CD4-positive, alpha-beta T cell (primary cell): Measurements from ENCODE around the gene SEMA5A. TPM values are rescaled to one million over a fixed set of nuclear protein-coding genes. Genes with fewer than 3 reads are reported as not detected.

Source experiments
- ATAC-seq: fragments of 200-7000 bp; cut with Tn5 transposase; one replicate; pipeline ENCODE4 v1.10.0; 2022; ENCODE audit warnings: mild to moderate bottlenecking; ENCODE audit not compliant: poor library complexity
- CTCF ChIA-PET: fragments of 350-600 bp; sonication (Branson Sonifier 250); formaldehyde crosslinking; loops from one replicate; lab custom pipeline; 2021; ENCODE audit warnings: antibody characterized with exemption, inconsistent platforms; lab: Charles Lee
- POLR2A ChIA-PET: fragments of 350-600 bp; sonication (Branson Sonifier 250); formaldehyde crosslinking; loops from one replicate; lab custom pipeline; 2021; ENCODE audit warnings: antibody characterized with exemption, inconsistent platforms; lab: Charles Lee
- DNase-seq, 14 experiments: peaks; one replicate each; pipeline ENCODE4 v3.0.0-alpha.2; 2013 to 2020; ENCODE audit warnings: mixed read lengths in 2 of 14
- H3K27ac ChIP-seq, 2 donors: one replicate each; pipeline versions ENCODE4 v1.5.1 to v1.7.0; 2013; ENCODE audit warnings: low read length in 2 of 2, low read depth in 1 of 2, mild to moderate bottlenecking in 1 of 2
- H3K27me3 ChIP-seq, 2 experiments: 1 replicate in 1 of 2; 2 replicates in 1 of 2; pipeline versions ENCODE4 v1.6.1 to v1.7.0; 2013; ENCODE audit warnings: low read length in 2 of 2, control low read depth in 1 of 2, mild to moderate bottlenecking in 1 of 2, moderate library complexity in 1 of 2; ENCODE audit not compliant: insufficient read depth in 2 of 2, control insufficient read depth in 1 of 2
- H3K36me3 ChIP-seq: one replicate; pipeline ENCODE4 v1.6.1; 2013; ENCODE audit warnings: low read length, control low read depth; ENCODE audit not compliant: insufficient read depth
- H3K4me1 ChIP-seq: one replicate; pipeline ENCODE4 v1.6.1; 2013; ENCODE audit warnings: low read length, control low read depth; ENCODE audit not compliant: insufficient read depth
- H3K4me3 ChIP-seq: one replicate; pipeline ENCODE4 v1.5.1; 2013; ENCODE audit warnings: mild to moderate bottlenecking, low read length, moderate library complexity
- H3K9me3 ChIP-seq, 2 experiments: 1 replicate in 1 of 2; 2 replicates in 1 of 2; pipeline versions ENCODE4 v1.6.1 to v1.7.0; 2013; ENCODE audit warnings: low read length in 2 of 2, mild to moderate bottlenecking in 2 of 2, control low read depth in 1 of 2, moderate library complexity in 1 of 2; ENCODE audit not compliant: control insufficient read depth in 1 of 2, insufficient read depth in 1 of 2
- H3K27ac Mint-ChIP-seq: one replicate; pipeline ENCODE4 v1.8.0; 2020; ENCODE audit warnings: mixed read lengths
- H3K27me3 Mint-ChIP-seq: one replicate; pipeline ENCODE4 v1.8.0; 2021; ENCODE audit warnings: mixed read lengths
- H3K36me3 Mint-ChIP-seq: one replicate; pipeline ENCODE4 v1.8.0; 2021; ENCODE audit warnings: low read depth, mixed read lengths
- H3K4me1 Mint-ChIP-seq: one replicate; pipeline ENCODE4 v1.8.0; 2021; ENCODE audit warnings: low read depth, mixed read lengths
- H3K4me3 Mint-ChIP-seq: one replicate; pipeline ENCODE4 v1.8.0; 2020; ENCODE audit warnings: mild to moderate bottlenecking, mixed read lengths
- H3K9me3 Mint-ChIP-seq: one replicate; pipeline ENCODE4 v1.8.0; 2020; ENCODE audit warnings: mixed read lengths
- CTCF ChIP-seq: fragments of 200-600 bp; IDR thresholded peaks from one replicate; pipeline ENCODE4 v1.8.0; 2022; ENCODE audit warnings: antibody characterized with exemption, mild to moderate bottlenecking
- intact Hi-C, 2 experiments: fragments of 100-400 bp; cut with DNase I in 1 of 2; cut with micrococcal nuclease in 1 of 2; formaldehyde crosslinking; loops; one replicate each; pipeline versions ENCODE4 v1.15.1 to v1.9.0; 2023 to 2025; cut with DNase I, micrococcal nuclease
- total RNA-seq, 174 experiments: library from RNA in 2 of 174; stranded (reverse) in 2 of 174; gene quantifications; one replicate each; pipeline ENCODE4 v1.2.3 and lab custom pipeline; 2021 to 2026

The SEMA5A gene
- total RNA-seq, 2 experiments from 2014 or later = 2.0 to 2.9 TPM

- H3K36me3 ChIP-seq = no peaks in the 10 kb centered on the region
- ATAC-seq = no peak
- Mint-ChIP-seq H3K27ac (no peak overlapping the region), H3K36me3 (no peaks in the 10 kb centered on the region), H3K4me3 (no peak overlapping the region), H3K27me3 (no peaks in the 10 kb centered on the region), H3K9me3 (peaks cover 2% of the 10 kb centered on the region), H3K4me1 (no peaks in the 10 kb centered on the region)
- intact Hi-C loops = no loop called here
- no peaks in the 10 kb centered on the region for H3K4me1 ChIP-seq
- H3K27me3 ChIP-seq = no peaks in the 10 kb centered on the region
- TF ChIP-seq CTCF = no peak
- no peak overlapping the region for H3K4me3 ChIP-seq
- no peak for DNase-seq
- no peaks in the 10 kb centered on the region for H3K9me3 ChIP-seq
- POLR2A ChIA-PET = no interaction called here
- H3K27ac ChIP-seq = no peak overlapping the region
- CTCF ChIA-PET = no interaction called here
These were observed 46.4 kb downstream of the SEMA5A start for GRCh38 chr5:9499498-9499876.

- no peaks in the 10 kb centered on the region for H3K27me3 Mint-ChIP-seq
- no peak overlapping the region for H3K27ac Mint-ChIP-seq
- ChIA-PET POLR2A (no interaction called here), CTCF (no interaction called here)
- no peak overlapping the region for H3K27ac ChIP-seq
- ATAC-seq (no peak), DNase-seq (no peak)
- H3K36me3 Mint-ChIP-seq = no peaks in the 10 kb centered on the region
- intact Hi-C loops = no loop called here
- H3K4me1 Mint-ChIP-seq = no peaks in the 10 kb centered on the region
- no peaks in the 10 kb centered on the region for H3K27me3 ChIP-seq
- H3K4me3 Mint-ChIP-seq = no peak overlapping the region
- no peaks in the 10 kb centered on the region for H3K4me1 ChIP-seq
- H3K9me3 Mint-ChIP-seq = no peaks in the 10 kb centered on the region
- H3K4me3 ChIP-seq = no peak overlapping the region
- no peak for TF ChIP-seq CTCF
- H3K36me3 ChIP-seq = no peaks in the 10 kb centered on the region
- H3K9me3 ChIP-seq = no peaks in the 10 kb centered on the region
These were observed 47.1 kb downstream of the SEMA5A start for GRCh38 chr5:9498541-9499497.

- CTCF ChIA-PET = no interaction called here
- intact Hi-C loops = no loop called here
These were observed 48.5 kb downstream of the SEMA5A start for GRCh38 chr5:9497347-9497746.

More at GRCh38 chr5:9497347-9497746, 48.5 kb downstream of the SEMA5A start:
- Histone ChIP-seq H3K27ac (no peak overlapping the region), H3K4me1 (no peaks in the 10 kb centered on the region), H3K4me3 (no peak overlapping the region), H3K27me3 (no peaks in the 10 kb centered on the region), H3K36me3 (no peaks in the 10 kb centered on the region), H3K9me3 (no peaks in the 10 kb centered on the region)
- POLR2A ChIA-PET = no interaction called here
- no peaks in the 10 kb centered on the region for H3K9me3 Mint-ChIP-seq
- DNase-seq (no peak), ATAC-seq (no peak)
- H3K4me1 Mint-ChIP-seq = no peaks in the 10 kb centered on the region
- no peaks in the 10 kb centered on the region for H3K27me3 Mint-ChIP-seq
- no peak for TF ChIP-seq CTCF
- H3K36me3 Mint-ChIP-seq = no peaks in the 10 kb centered on the region
- no peak overlapping the region for H3K4me3 Mint-ChIP-seq
- no peak overlapping the region for H3K27ac Mint-ChIP-seq
